HepG2 (cell line): ENCODE measurements around the gene C9. TPM values are rescaled to one million over a fixed set of nuclear protein-coding genes. Genes with fewer than 3 reads are reported as not detected.

Experiments used
- ATAC-seq: fragments of 200-7000 bp; cut with Tn5 transposase; 3 replicates; pipeline ENCODE4 v1.9.1; 2020; ENCODE audit warnings: mild to moderate bottlenecking, moderate library complexity
- BruUV-seq: library from RNA; stranded (reverse); fragments of 400-500 nt; replicated peaks from 2 replicates; lab custom pipeline; 2021; lab: Mats Ljungman, UMichigan
- CTCF ChIA-PET: fragments of 300-600 bp; formaldehyde crosslinking; extraction: SDS; loops from one replicate; lab custom pipeline; 2021; ENCODE audit warnings: low total read pairs, inconsistent platforms, low intra/inter-chr PET ratio; lab: Yijun Ruan, JAX
- POLR2A ChIA-PET: fragments of 350-600 bp; sonication (Branson Sonifier 250); formaldehyde crosslinking; loops from one replicate; lab custom pipeline; 2020; ENCODE audit warnings: antibody characterized with exemption, inconsistent platforms; lab: Yijun Ruan, JAX
- DNase-seq: peaks from one replicate; pipeline ENCODE4 v3.0.0-alpha.2; 2015; ENCODE audit warnings: low spot score
- FAIRE-seq: peaks from 3 replicates; lab custom pipeline; 2011; peaks lifted over from hg19 to GRCh38; lab: Jason Lieb, UNC
- H2AFZ ChIP-seq: one replicate; pipeline ENCODE4 v1.6.1; 2011; ENCODE audit warnings: low read length, inconsistent platforms
- H3K27ac ChIP-seq: fragments of 300-600 bp; 3 replicates; pipeline ENCODE4 v1.8.0; 2011; ENCODE audit warnings: mixed run types, mild to moderate bottlenecking, mixed read lengths, low read length, inconsistent platforms; ENCODE audit not compliant: insufficient read depth; ENCODE audit errors: extremely low read length
- H3K27me3 ChIP-seq, 2 experiments: fragments of 200-600 bp in 1 of 2; 2 replicates in 1 of 2; 3 replicates in 1 of 2; pipeline versions ENCODE4 v1.6.0 to v1.8.0; 2011; ENCODE audit warnings: low read length in 2 of 2, mild to moderate bottlenecking in 2 of 2, moderate library complexity in 2 of 2, inconsistent platforms in 1 of 2; ENCODE audit not compliant: insufficient read depth in 2 of 2, control insufficient read depth in 1 of 2
- H3K36me3 ChIP-seq, 2 experiments: fragments of 200-600 bp in 1 of 2; replicated peaks in 1 of 2; 2 replicates in 1 of 2; 3 replicates in 1 of 2; pipeline versions ENCODE4 v1.5.1 to v1.8.0; 2011; ENCODE audit warnings: low read length in 2 of 2, inconsistent platforms in 1 of 2; ENCODE audit not compliant: insufficient read depth in 2 of 2, control insufficient read depth in 1 of 2
- H3K4me1 ChIP-seq: 2 replicates; pipeline ENCODE4 v1.5.1; 2012; ENCODE audit warnings: low read length, inconsistent platforms; ENCODE audit not compliant: insufficient read depth
- H3K4me2 ChIP-seq: 2 replicates; pipeline ENCODE4 v1.6.0; 2011; ENCODE audit warnings: low read depth, low read length, inconsistent platforms
- H3K4me3 ChIP-seq, 3 experiments: fragments of 200-600 bp in 1 of 3; sonication (generic), shearing (Covaris generic) in 1 of 3; replicated peaks in 1 of 3; 2 replicates each; pipeline ENCODE4 v1.5.1; 2011 to 2016; ENCODE audit warnings: low read length in 3 of 3, inconsistent platforms in 2 of 3, low read depth in 2 of 3, mild to moderate bottlenecking in 2 of 3, control low read depth in 1 of 3, mixed read lengths in 1 of 3; ENCODE audit not compliant: insufficient read depth in 1 of 3
- H3K79me2 ChIP-seq: one replicate; pipeline ENCODE4 v1.6.1; 2011; ENCODE audit warnings: low read length, inconsistent platforms; ENCODE audit not compliant: insufficient read depth
- H3K9ac ChIP-seq: 2 replicates; pipeline ENCODE4 v1.6.0; 2011; ENCODE audit warnings: mild to moderate bottlenecking, low read depth, low read length, inconsistent platforms; ENCODE audit not compliant: insufficient read depth
- H3K9me3 ChIP-seq: 2 replicates; pipeline ENCODE4 v1.5.1; 2012; ENCODE audit warnings: mild to moderate bottlenecking, low read length
- H4K20me1 ChIP-seq: 2 replicates; pipeline ENCODE4 v1.6.0; 2011; ENCODE audit warnings: inconsistent platforms, mild to moderate bottlenecking, low read length, moderate library complexity; ENCODE audit not compliant: insufficient read depth
- CEBPB ChIP-seq: IDR thresholded peaks from 2 replicates; pipeline ENCODE4 v1.6.1; 2011; ENCODE audit warnings: low read depth, low read length, improper control_type of control experiment, borderline replicate concordance
- CEBPG ChIP-seq: IDR thresholded peaks from 2 replicates; pipeline ENCODE4 v1.6.1; 2016
- FOSL2 ChIP-seq: sonication (generic); formaldehyde crosslinking; IDR thresholded peaks from 2 replicates; pipeline ENCODE4 v1.4.0; 2020; ENCODE audit warnings: missing genetic modification reagents
- GZF1 ChIP-seq: sonication (generic); formaldehyde crosslinking; IDR thresholded peaks from 2 replicates; pipeline ENCODE4 v1.5.1; 2020; ENCODE audit warnings: mild to moderate bottlenecking, missing genetic modification reagents
- MLXIP ChIP-seq: sonication (generic); formaldehyde crosslinking; IDR thresholded peaks from 2 replicates; pipeline ENCODE4 v1.9.0; 2021; ENCODE audit warnings: missing genetic modification reagents, borderline replicate concordance
- NFE2L1 ChIP-seq: sonication (generic); formaldehyde crosslinking; IDR thresholded peaks from 2 replicates; pipeline ENCODE4 v1.4.0; 2020; ENCODE audit warnings: missing genetic modification reagents, mild to moderate bottlenecking, borderline replicate concordance
- PLSCR1 ChIP-seq: sonication (generic); formaldehyde crosslinking; IDR thresholded peaks from 2 replicates; pipeline ENCODE4 v1.5.0; 2020; ENCODE audit warnings: missing genetic modification reagents, mild to moderate bottlenecking, borderline replicate concordance
- REXO4 ChIP-seq: sonication (generic); formaldehyde crosslinking; IDR thresholded peaks from 2 replicates; pipeline ENCODE4 v1.8.0; 2022; ENCODE audit warnings: missing genetic modification reagents, mild to moderate bottlenecking, borderline replicate concordance
- RORA ChIP-seq: sonication (generic); formaldehyde crosslinking; IDR thresholded peaks from 2 replicates; pipeline ENCODE4 v1.5.0; 2020; ENCODE audit warnings: mild to moderate bottlenecking, missing genetic modification reagents, moderate library complexity
- ZBTB8A ChIP-seq: sonication (generic); formaldehyde crosslinking; IDR thresholded peaks from 2 replicates; pipeline ENCODE4 v1.4.0; 2020; ENCODE audit warnings: mild to moderate bottlenecking, low read depth, missing genetic modification reagents, borderline replicate concordance
- ZC3H4 ChIP-seq: sonication (generic); formaldehyde crosslinking; IDR thresholded peaks from 2 replicates; pipeline ENCODE4 v1.4.0; 2020; ENCODE audit warnings: missing genetic modification reagents, borderline replicate concordance
- ZNF207 ChIP-seq: fragments of 450-650 bp; IDR thresholded peaks from 2 replicates; pipeline ENCODE4 v1.6.1; 2016; ENCODE audit warnings: antibody characterized with exemption, borderline replicate concordance
- ZNF563 ChIP-seq: sonication (generic); formaldehyde crosslinking; IDR thresholded peaks from 2 replicates; pipeline ENCODE4 v1.8.0; 2022; ENCODE audit warnings: mild to moderate bottlenecking, moderate library complexity, missing genetic modification reagents
- ZNF597 ChIP-seq: sonication (generic); formaldehyde crosslinking; IDR thresholded peaks from 2 replicates; pipeline ENCODE4 v1.5.0; 2020; ENCODE audit warnings: missing genetic modification reagents
- ZNF704 ChIP-seq: sonication (generic); formaldehyde crosslinking; IDR thresholded peaks from 2 replicates; pipeline ENCODE4 v1.8.1; 2023; ENCODE audit warnings: mild to moderate bottlenecking, inconsistent platforms, moderate library complexity, missing genetic modification reagents, borderline replicate concordance
- WGBS: methylation state at CpG from one replicate; pipeline ENCODE4 v1.1.6; 2017; ENCODE audit warnings: low lambda C conversion rate; 5-methylcytosine and 5-hydroxymethylcytosine counted together
- in situ Hi-C: cut with HindIII; loops from 2 replicates; pipeline ENCODE4 v1.10.0; 2017; ENCODE audit warnings: low pct_unique_long_range_greater_than_20kb; ENCODE audit not compliant: extremely low pct_ligation_motif_present
- intact Hi-C: fragments of 100-400 bp; cut with micrococcal nuclease; formaldehyde crosslinking; loops from one replicate; pipeline ENCODE4 v1.10.0; 2022; ENCODE audit not compliant: unreplicated experiment
- polyA plus RNA-seq, 8 experiments: library from polyadenylated mRNA; depleted of rRNA in 3 of 8; stranded (reverse) in 7 of 8; unstranded in 1 of 8; fragments of >200 nt; fragmentation: Illumina TruSeq in 4 of 8; extraction: Trizol in 4 of 8; gene quantifications; 2 replicates each; pipeline versions ENCODE4 v1.2.1 to v1.2.3, GENCODE V29; 2011 to 2016; ENCODE audit warnings: low read depth in 4 of 8, missing spikeins in 1 of 8, mixed read lengths in 1 of 8; ENCODE audit not compliant: insufficient read depth in 1 of 8
- total RNA-seq, 5 experiments: library from RNA; depleted of rRNA; stranded (reverse); fragments of >200 nt; fragmentation: Illumina TruSeq; extraction: Trizol; gene quantifications; 2 replicates each; pipeline ENCODE4 v1.2.3, GENCODE V29; 2016; ENCODE audit warnings: low read depth in 1 of 5

Gene C9
- total and polyA plus RNA-seq, 2 of the 13 experiments (the other 11 are each of a cell fraction or from before 2014, with no cell fraction given): not detected

GRCh38 chr5:39399135-39400036 is 35.1 kb upstream of the C9 start (continued):
- peak; percentile 47; the same call in 1 of the 2 replicates for TF ChIP-seq CEBPB
- 0 out of 2 replicates have a peak, but pooled peaks have one; percentile 38 for TF ChIP-seq CEBPG (CRISPR knock-in tag)
- no peak for TF ChIP-seq REXO4
- peak; percentile 47; the same call in 1 of the 2 replicates for TF ChIP-seq FOSL2 (CRISPR knock-in tag)

GRCh38 chr5:39396843-39397242 is 32.5 kb upstream of the C9 start:
- peaks cover 41% of the 10 kb centered on the region for H3K4me1 ChIP-seq
- no peak overlapping the region for H3K27ac ChIP-seq
- POLR2A ChIA-PET: no interaction called here
- no peak for TF ChIP-seq ZNF207
- no peak for TF ChIP-seq GZF1 (CRISPR knock-in tag)
- no peak for TF ChIP-seq ZNF597 (CRISPR knock-in tag)
- no peak for TF ChIP-seq NFE2L1 (CRISPR knock-in tag)
- no peak for TF ChIP-seq MLXIP (CRISPR knock-in tag)
- TF ChIP-seq RORA (CRISPR knock-in tag): no peak
- no peak for TF ChIP-seq ZNF563 (CRISPR knock-in tag)
- no peak for TF ChIP-seq ZC3H4
- TF ChIP-seq ZBTB8A: no peak
- TF ChIP-seq PLSCR1: no peak
- TF ChIP-seq ZNF704 (CRISPR knock-in tag): no peak
- intact Hi-C loops: no loop called here
- no peak overlapping the region for H3K9ac ChIP-seq
- H3K36me3 ChIP-seq: peaks cover 0 to 1% of the 10 kb centered on the region in 2 experiments; a peak in 1 of 5 replicates
- ATAC-seq (no peak; the same call in 2 of the 3 replicates), FAIRE-seq (no peak), DNase-seq (no peak)
- WGBS: 88% methylated on average over 3 of the region's 3 CpGs
- H4K20me1 ChIP-seq: no peaks in the 10 kb centered on the region
- no peaks in the 10 kb centered on the region for H3K9me3 ChIP-seq
- no peaks in the 10 kb centered on the region for H3K79me2 ChIP-seq
- no peak overlapping the region for H3K4me3 ChIP-seq
- in situ Hi-C loops: no loop called here
- BruUV-seq: no TSS peak
- CTCF ChIA-PET: no interaction called here
- no peak overlapping the region for H3K4me2 ChIP-seq
- no peak overlapping the region for H2AFZ ChIP-seq
- no peaks in the 10 kb centered on the region; a peak in 1 of 5 replicates for H3K27me3 ChIP-seq
